ENCODE results near the gene HSPA14. TPM values are rescaled to one million over a fixed set of nuclear protein-coding genes. Genes with fewer than 3 reads are reported as not detected.

Gene HSPA14
- total RNA-seq, 2 donors from 2014 or later, result 17.1 to 24.9 TPM

- H3K9ac ChIP-seq (ENCODE audit: extremely low read depth, low read length, poor library complexity, severe bottlenecking), result no peak overlapping the region
- Mint-ChIP-seq H3K4me1 (peaks cover 15% of the 10 kb centered on the region), H3K9me3 (no peaks in the 10 kb centered on the region), H3K27me3 (ENCODE audit: insufficient read depth) (peaks cover 16% of the 10 kb centered on the region), H3K4me3 (no peak overlapping the region), H3K36me3 (ENCODE audit: low read depth) (no peaks in the 10 kb centered on the region), H3K27ac (no peak overlapping the region)
- TF ChIP-seq CTCF (conservative IDR thresholded peaks at IDR 0.05), result no peak
- peaks cover 15% of the 10 kb centered on the region for H3K27me3 ChIP-seq (ENCODE audit: control insufficient read depth, insufficient read depth, low read length, poor library complexity, severe bottlenecking)
- no peaks in the 10 kb centered on the region for H3K36me3 ChIP-seq (ENCODE audit: control insufficient read depth, insufficient read depth, low read length)
- H3K4me1 ChIP-seq (ENCODE audit: control insufficient read depth, insufficient read depth, low read length), result peaks cover 5% of the 10 kb centered on the region
- H3K27ac ChIP-seq (ENCODE audit: low read depth, low read length), result no peak overlapping the region
- no peaks in the 10 kb centered on the region for H3K9me3 ChIP-seq (ENCODE audit: control insufficient read depth, low read length)
- WGBS, 2 experiments (ENCODE audit: insufficient coverage in 1 of 2, insufficient read length in 1 of 2), result 93 to 97% methylated on average over 3 of the region's 3 CpGs
- no peak for DNase-seq
- no peak overlapping the region for H3K4me3 ChIP-seq (ENCODE audit: low read length)
Observed at GRCh38 chr10:14823966-14824365, 14.1 kb upstream of the HSPA14 start.

- no peak for TF ChIP-seq CTCF (conservative IDR thresholded peaks at IDR 0.05)
- Mint-ChIP-seq H3K36me3 (ENCODE audit: low read depth) (no peaks in the 10 kb centered on the region), H3K4me1 (peaks cover 15% of the 10 kb centered on the region), H3K27me3 (ENCODE audit: insufficient read depth) (peaks cover 16% of the 10 kb centered on the region), H3K4me3 (no peak overlapping the region), H3K27ac (no peak overlapping the region), H3K9me3 (no peaks in the 10 kb centered on the region)
- H3K9ac ChIP-seq (ENCODE audit: extremely low read depth, low read length, poor library complexity, severe bottlenecking), result no peak overlapping the region
- H3K27me3 ChIP-seq (ENCODE audit: control insufficient read depth, insufficient read depth, low read length, poor library complexity, severe bottlenecking), result peaks cover 15% of the 10 kb centered on the region
- H3K9me3 ChIP-seq (ENCODE audit: control insufficient read depth, low read length), result no peaks in the 10 kb centered on the region
- 88% methylated on average over 1 of the region's 1 CpG; no CpG with 5 or more reads in 1 of the 2 experiments for WGBS, 2 experiments (ENCODE audit: insufficient coverage in 1 of 2, insufficient read length in 1 of 2)
- no peaks in the 10 kb centered on the region for H3K36me3 ChIP-seq (ENCODE audit: control insufficient read depth, insufficient read depth, low read length)
- no peak overlapping the region for H3K27ac ChIP-seq (ENCODE audit: low read depth, low read length)
- no peak overlapping the region for H3K4me3 ChIP-seq (ENCODE audit: low read length)
- peaks cover 5% of the 10 kb centered on the region for H3K4me1 ChIP-seq (ENCODE audit: control insufficient read depth, insufficient read depth, low read length)
- no peak for DNase-seq
Observed at GRCh38 chr10:14826076-14826829, 11.9 kb upstream of the HSPA14 start.

- no peak overlapping the region for H3K27ac Mint-ChIP-seq
- Histone ChIP-seq H3K36me3 (ENCODE audit: control insufficient read depth, insufficient read depth, low read length) (no peaks in the 10 kb centered on the region), H3K27me3 (ENCODE audit: control insufficient read depth, insufficient read depth, low read length, poor library complexity, severe bottlenecking) (no peaks in the 10 kb centered on the region), H3K27ac (ENCODE audit: low read depth, low read length) (no peak overlapping the region), H3K9me3 (ENCODE audit: control insufficient read depth, low read length) (no peaks in the 10 kb centered on the region), H3K9ac (ENCODE audit: extremely low read depth, low read length, poor library complexity, severe bottlenecking) (no peak overlapping the region), H3K4me3 (ENCODE audit: low read length) (no peak overlapping the region), H3K4me1 (ENCODE audit: control insufficient read depth, insufficient read depth, low read length) (no peaks in the 10 kb centered on the region)
- no peak overlapping the region for H3K4me3 Mint-ChIP-seq
- peaks cover 2% of the 10 kb centered on the region for H3K36me3 Mint-ChIP-seq (ENCODE audit: low read depth)
- H3K27me3 Mint-ChIP-seq (ENCODE audit: insufficient read depth), result no peaks in the 10 kb centered on the region
- 83 to 86% methylated on average over 3 of the region's 3 CpGs for WGBS, 2 experiments (ENCODE audit: insufficient coverage in 1 of 2, insufficient read length in 1 of 2)
- no peak for DNase-seq
- H3K9me3 Mint-ChIP-seq, result no peaks in the 10 kb centered on the region
- H3K4me1 Mint-ChIP-seq, result peaks cover 16% of the 10 kb centered on the region
- no peak for TF ChIP-seq CTCF (conservative IDR thresholded peaks at IDR 0.05)
Observed at GRCh38 chr10:14833106-14833505, 5.0 kb upstream of the HSPA14 start.
